Measurements from ENCODE around the gene UBE2QL1.

UBE2QL1 gene

GRCh38 chr5:6412811-6413210, 35.8 kb upstream of the UBE2QL1 start:
- H3K4me3 ChIP-seq (ENCODE audit: low read depth, low read length): no peak overlapping the region
- TF ChIP-seq CTCF (IDR thresholded peaks at IDR 0.05; ENCODE audit: insufficient read depth, low read depth, low read length, missing control alignments): no peak
- no peak for DNase-seq (ENCODE audit: low read depth)

- DNase-seq (ENCODE audit: low read depth): no peak
- TF ChIP-seq CTCF (IDR thresholded peaks at IDR 0.05; ENCODE audit: insufficient read depth, low read depth, low read length, missing control alignments): no peak
- H3K4me3 ChIP-seq (ENCODE audit: low read depth, low read length): no peak overlapping the region
These were observed 31.0 kb upstream of the UBE2QL1 start for GRCh38 chr5:6417657-6418056.

- no peak for TF ChIP-seq CTCF (IDR thresholded peaks at IDR 0.05; ENCODE audit: insufficient read depth, low read depth, low read length, missing control alignments)
- no peak for DNase-seq (ENCODE audit: low read depth)
- H3K4me3 ChIP-seq (ENCODE audit: low read depth, low read length): no peak overlapping the region
These were observed 29.9 kb upstream of the UBE2QL1 start for GRCh38 chr5:6418679-6419276.

- H3K4me3 ChIP-seq (ENCODE audit: low read depth, low read length): no peak overlapping the region
- no peak for DNase-seq (ENCODE audit: low read depth)
- TF ChIP-seq CTCF (IDR thresholded peaks at IDR 0.05; ENCODE audit: insufficient read depth, low read depth, low read length, missing control alignments): no peak
These were observed 29.3 kb upstream of the UBE2QL1 start for GRCh38 chr5:6419340-6419852.

GRCh38 chr5:6423327-6424109, 25.1 kb upstream of the UBE2QL1 start:
- no peak for DNase-seq (ENCODE audit: low read depth)
- H3K4me3 ChIP-seq (ENCODE audit: low read depth, low read length): no peak overlapping the region
- TF ChIP-seq CTCF (IDR thresholded peaks at IDR 0.05; ENCODE audit: insufficient read depth, low read depth, low read length, missing control alignments): no peak

- no peak for TF ChIP-seq CTCF (IDR thresholded peaks at IDR 0.05; ENCODE audit: insufficient read depth, low read depth, low read length, missing control alignments)
- DNase-seq (ENCODE audit: low read depth): no peak
- H3K4me3 ChIP-seq (ENCODE audit: low read depth, low read length): no peak overlapping the region
These were observed 24.5 kb upstream of the UBE2QL1 start for GRCh38 chr5:6424110-6424659.

All from GM12865 (cell line).